ENCODE measurements around the gene SLC4A4. TPM values are rescaled to one million over a fixed set of nuclear protein-coding genes. Genes with fewer than 3 reads are reported as not detected.

Gene SLC4A4
- total RNA-seq, 4 donors from 2014 or later = 0.42 to 1.4 (median 0.65) TPM

- TF ChIP-seq POLR2A (IDR thresholded peaks at IDR 0.05) (no peak), CTCF (IDR thresholded peaks at IDR 0.05 in 4 of 5, conservative IDR thresholded peaks at IDR 0.05 in 1 of 5) (no peak)
- DNase-seq (no peak), ATAC-seq (no peak)
- Histone ChIP-seq H3K36me3 (no peaks in the 10 kb centered on the region), H3K27me3 (no peaks in the 10 kb centered on the region), H3K4me1 (peaks cover 0 to 20% of the 10 kb centered on the region in 2 donors), H3K9me3 (no peaks in the 10 kb centered on the region), H3K27ac (no peak overlapping the region), H3K4me3 (no peak overlapping the region)
- intact Hi-C loops (cut with DNase I; ENCODE audit: low total_unique reads) (no loop called here), in situ Hi-C loops (cut with MboI; ENCODE audit: low sequenced_read_pairs in 4 of 4) (no loop called here)
Observed at GRCh38 chr4:71449878-71450277, 111.1 kb downstream of the SLC4A4 start.

DNA sequence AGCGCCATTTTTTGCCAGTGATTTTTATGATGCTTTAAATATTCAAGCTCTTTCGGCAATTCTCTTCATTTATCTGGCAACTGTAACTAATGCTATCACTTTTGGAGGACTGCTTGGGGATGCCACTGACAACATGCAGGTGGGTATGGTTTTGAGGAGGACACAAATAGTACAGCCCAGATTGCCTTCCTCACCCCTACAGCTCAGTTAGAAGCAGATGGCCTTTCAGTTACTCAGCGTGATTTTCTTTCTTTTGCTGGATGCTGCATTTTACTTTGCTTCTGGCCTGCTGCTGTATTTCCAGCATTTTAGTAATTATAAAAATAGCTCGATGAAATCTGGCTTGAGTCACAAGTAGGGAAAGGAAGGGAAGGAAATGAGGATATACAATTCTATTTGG is 114.7 kb downstream of the SLC4A4 start:
- Histone ChIP-seq H3K9me3 (no peaks in the 10 kb centered on the region), H3K27ac (no peak overlapping the region), H3K27me3 (no peaks in the 10 kb centered on the region), H3K4me3 (no peak overlapping the region), H3K36me3 (no peaks in the 10 kb centered on the region), H3K4me1 (peaks cover 0 to 23% of the 10 kb centered on the region in 2 donors)
- in situ Hi-C loops (cut with MboI; ENCODE audit: low sequenced_read_pairs in 4 of 4) = no loop called here
- DNase-seq (no peak), ATAC-seq (no peak)
- intact Hi-C loops (cut with DNase I; ENCODE audit: low total_unique reads) = no loop called here
- TF ChIP-seq POLR2A (IDR thresholded peaks at IDR 0.05) (no peak), CTCF (IDR thresholded peaks at IDR 0.05 in 4 of 5, conservative IDR thresholded peaks at IDR 0.05 in 1 of 5) (no peak)

DNA sequence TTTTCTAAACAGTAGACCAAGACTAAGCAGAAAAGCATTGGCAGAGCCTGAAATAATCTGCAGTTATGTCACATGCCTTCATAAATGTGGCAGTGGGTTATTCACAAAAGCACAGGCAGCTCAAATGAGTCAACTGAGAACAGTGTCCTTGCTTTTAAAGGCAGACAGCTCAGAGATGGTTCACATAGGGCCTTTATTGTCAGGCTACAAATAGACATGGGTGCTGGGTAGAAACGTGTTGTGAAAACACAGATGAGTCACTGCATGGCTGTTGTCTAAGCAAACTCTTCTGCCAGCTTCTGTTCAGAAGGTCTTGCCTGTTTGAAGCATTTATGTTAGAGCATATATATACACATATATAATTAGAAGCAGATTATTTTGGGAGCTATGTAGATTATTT is 118.0 kb downstream of the SLC4A4 start:
- Histone ChIP-seq H3K4me1 (peaks cover 0 to 14% of the 10 kb centered on the region in 2 donors), H3K4me3 (no peak overlapping the region), H3K36me3 (no peaks in the 10 kb centered on the region), H3K27ac (peak overlapping the region in 3 of 4 donors; percentile 68 to 75 (median 69)), H3K9me3 (no peaks in the 10 kb centered on the region), H3K27me3 (no peaks in the 10 kb centered on the region)
- TF ChIP-seq CTCF (IDR thresholded peaks at IDR 0.05 in 4 of 5, conservative IDR thresholded peaks at IDR 0.05 in 1 of 5) (no peak), POLR2A (IDR thresholded peaks at IDR 0.05) (no peak)
- DNase-seq (peak; percentile 32 to 54), ATAC-seq (peak; percentile 100)
- intact Hi-C loops (cut with DNase I; ENCODE audit: low total_unique reads) (no loop called here), in situ Hi-C loops (cut with MboI; ENCODE audit: low sequenced_read_pairs in 4 of 4) (no loop called here)

DNA sequence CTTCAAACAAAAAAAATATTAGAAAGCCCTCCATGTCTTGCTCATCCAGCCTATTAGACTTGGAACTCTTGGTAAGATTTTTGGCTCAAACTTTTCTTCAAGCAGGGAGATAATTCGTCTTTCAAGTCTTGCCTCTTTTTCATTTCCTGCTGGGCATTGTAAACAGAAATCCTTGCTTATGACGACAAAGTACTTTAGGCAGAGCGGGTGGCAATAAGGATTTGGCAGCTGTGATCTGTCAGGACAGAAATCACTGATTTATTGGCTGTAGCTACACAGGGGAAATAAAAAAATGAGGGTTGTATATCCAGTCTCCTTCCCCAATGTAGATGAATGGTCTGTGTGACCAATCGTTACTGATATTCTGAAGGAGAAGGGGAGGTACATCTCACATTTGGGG is 121.6 kb downstream of the SLC4A4 start:
- Histone ChIP-seq H3K36me3 (no peaks in the 10 kb centered on the region), H3K27ac (no peak overlapping the region), H3K9me3 (no peaks in the 10 kb centered on the region), H3K4me1 (peaks cover 0 to 14% of the 10 kb centered on the region in 2 donors), H3K4me3 (no peak overlapping the region), H3K27me3 (no peaks in the 10 kb centered on the region)
- ATAC-seq (no peak), DNase-seq (no peak)
- intact Hi-C loops (cut with DNase I; ENCODE audit: low total_unique reads) (no loop called here), in situ Hi-C loops (cut with MboI; ENCODE audit: low sequenced_read_pairs in 4 of 4) (no loop called here)
- no peak for TF ChIP-seq POLR2A (IDR thresholded peaks at IDR 0.05)
- TF ChIP-seq CTCF (IDR thresholded peaks at IDR 0.05 in 4 of 5, conservative IDR thresholded peaks at IDR 0.05 in 1 of 5) = no peak

- in situ Hi-C loops (cut with MboI; ENCODE audit: low sequenced_read_pairs in 4 of 4) (no loop called here), intact Hi-C loops (cut with DNase I; ENCODE audit: low total_unique reads) (no loop called here)
- no peak for TF ChIP-seq CTCF (IDR thresholded peaks at IDR 0.05 in 4 of 5, conservative IDR thresholded peaks at IDR 0.05 in 1 of 5)
- TF ChIP-seq POLR2A (IDR thresholded peaks at IDR 0.05) = no peak
- Histone ChIP-seq H3K36me3 (no peaks in the 10 kb centered on the region), H3K4me3 (no peak overlapping the region), H3K27me3 (no peaks in the 10 kb centered on the region), H3K4me1 (peaks cover 0 to 7% of the 10 kb centered on the region in 2 donors), H3K9me3 (no peaks in the 10 kb centered on the region), H3K27ac (no peak overlapping the region)
- DNase-seq = no peak
- ATAC-seq = no peak
Observed at GRCh38 chr4:71461422-71461821, 122.6 kb downstream of the SLC4A4 start.

Measured in gastrocnemius medialis (tissue), 4 donors.